ENCODE results near the gene CAPZB. TPM values are rescaled to one million over a fixed set of nuclear protein-coding genes. Genes with fewer than 3 reads are reported as not detected.

Gene CAPZB
- polyA plus RNA-seq, 1 of the 3 experiments (the other 2 are of a cell fraction) = 122 TPM

GRCh38 chr1:19437891-19438294 is 47.4 kb downstream of the CAPZB start:
- Histone ChIP-seq H3K79me2 (ENCODE audit: insufficient read depth) (peaks cover 100% of the 10 kb centered on the region), H3K9me3 (no peaks in the 10 kb centered on the region), H3F3A (replicated peaks; ENCODE audit: insufficient read depth) (peaks cover 26% of the 10 kb centered on the region), H3K4me1 (ENCODE audit: control insufficient read depth in 1 of 2, insufficient read depth in 2 of 2, low read depth in 1 of 2, low read length in 1 of 2) (peaks cover 78 to 79% of the 10 kb centered on the region in 2 experiments), H3K9ac (no peak overlapping the region), H2AFZ (ENCODE audit: low read depth) (no peak overlapping the region), H3K4me3 (ENCODE audit: low read depth in 2 of 2, low read length in 1 of 2) (no peak overlapping the region), H3K27me3 (ENCODE audit: insufficient read depth) (no peaks in the 10 kb centered on the region), H3K36me3 (replicated peaks in 1 of 2; ENCODE audit: control insufficient read depth in 1 of 2, insufficient read depth in 2 of 2, low read length in 1 of 2) (peaks cover 4 to 10% of the 10 kb centered on the region in 2 experiments), H4K20me1 (ENCODE audit: insufficient read depth) (peaks cover 95% of the 10 kb centered on the region), H3K9me2 (no peaks in the 10 kb centered on the region), H3K4me2 (no peak overlapping the region), H3K27ac (ENCODE audit: low read depth in 2 of 2, low read length in 1 of 2) (peak overlapping the region in 1 of 2 experiments; percentile 62; a peak in 2 of 4 replicates)
- DNase-seq = no peak
- WGBS (ENCODE audit: low lambda C conversion rate) = 94% methylated on average over 14 of the region's 17 CpGs
- POLR2A ChIA-PET = interaction anchor here (1.0 kb wide), 1 partner anchor 9 kb away, joined by 4 read pairs; no protein-coding TSS in a partner anchor
- CTCF ChIA-PET = interaction anchor here (0.6 to 10.1 kb wide), 11 partner anchors 10 to 216 kb away, joined by 3 to 74 read pairs (median 12); partner anchors contain the start of gene NBL1
- TF ChIP-seq ELF1 (IDR thresholded peaks at IDR 0.05) (no peak), NRF1 (IDR thresholded peaks at IDR 0.05; ENCODE audit: low read depth, low read length) (no peak), ZBTB33 (IDR thresholded peaks at IDR 0.05; ENCODE audit: borderline replicate concordance, low read depth) (no peak), JUND (IDR thresholded peaks at IDR 0.05) (no peak), CTCF (IDR thresholded peaks at IDR 0.05) (no peak), RFX5 (IDR thresholded peaks at IDR 0.05; ENCODE audit: low read length) (no peak), FOXJ3 (CRISPR knock-in tag; IDR thresholded peaks at IDR 0.05) (no peak), GATA2 (CRISPR knock-in tag; IDR thresholded peaks at IDR 0.05) (no peak), USF1 (IDR thresholded peaks at IDR 0.05; ENCODE audit: borderline replicate concordance, low read depth) (no peak), POLR2AphosphoS5 (IDR thresholded peaks at IDR 0.05; ENCODE audit: low read depth, low read length) (no peak), FOSL2 (IDR thresholded peaks at IDR 0.05; ENCODE audit: borderline replicate concordance, low read depth) (no peak), TCF12 (IDR thresholded peaks at IDR 0.05) (no peak), RCOR1 (IDR thresholded peaks at IDR 0.05; ENCODE audit: low read length) (no peak), REST (IDR thresholded peaks at IDR 0.05; ENCODE audit: low read depth, low read length) (no peak), EP300 (IDR thresholded peaks at IDR 0.05; ENCODE audit: borderline replicate concordance in 1 of 2, low read depth in 1 of 2, low read length in 1 of 2) (no peak), YY1 (IDR thresholded peaks at IDR 0.05; ENCODE audit: low read depth) (no peak), USF2 (IDR thresholded peaks at IDR 0.05; ENCODE audit: borderline replicate concordance, low read depth, low read length) (no peak), SIN3A (IDR thresholded peaks at IDR 0.05; ENCODE audit: borderline replicate concordance, low read depth, low read length) (no peak), EZH2phosphoT487 (IDR thresholded peaks at IDR 0.05; ENCODE audit: borderline replicate concordance, low read depth) (no peak), GABPA (IDR thresholded peaks at IDR 0.05; ENCODE audit: low read depth) (no peak)

All from SK-N-SH (cell line).